D721Med (cell line): ENCODE measurements around the gene ZC3H18.

ENCODE experiments used
- DNase-seq: peaks from one replicate; pipeline ENCODE4 v3.0.0; 2011; ENCODE audit warnings: low spot score; ENCODE audit not compliant: insufficient read length
- FAIRE-seq: peaks from 2 replicates; lab custom pipeline; 2011; peaks lifted over from hg19 to GRCh38; lab: Jason Lieb, UNC
- CTCF ChIP-seq: IDR thresholded peaks from 2 replicates; pipeline ENCODE4 v1.5.1; 2012; ENCODE audit warnings: mild to moderate bottlenecking, control low read depth; ENCODE audit not compliant: insufficient read depth; ENCODE audit errors: missing control alignments

ZC3H18 gene

DNA sequence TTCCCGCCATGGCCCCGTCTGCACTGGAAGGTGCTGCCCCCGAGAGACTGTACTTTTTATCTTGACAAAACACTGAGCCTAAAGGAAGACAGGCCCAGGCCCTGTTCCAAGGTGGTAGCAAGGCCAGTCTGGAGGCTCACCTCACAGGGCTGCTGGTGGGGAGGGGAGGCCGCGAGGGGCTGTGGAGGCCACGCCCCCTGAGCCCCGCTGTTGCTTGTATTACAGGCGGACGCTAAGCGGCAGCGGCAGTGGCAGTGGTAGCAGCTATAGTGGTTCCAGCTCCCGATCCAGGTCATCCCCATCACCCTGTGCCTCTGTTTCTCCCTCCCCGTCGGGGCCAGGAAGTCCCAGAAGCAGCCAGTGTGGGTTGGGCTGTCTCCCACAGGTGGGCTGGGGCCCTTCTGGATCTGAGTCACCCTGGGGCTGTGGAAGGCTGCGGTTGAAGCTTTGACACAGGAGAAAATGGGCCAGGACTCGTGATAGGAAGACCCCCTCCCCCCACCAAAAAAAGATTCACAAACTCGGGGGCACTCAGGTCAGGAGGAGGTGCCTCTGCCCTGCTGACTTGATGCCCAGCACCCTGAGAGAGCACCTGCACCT is 54.9 kb downstream of the ZC3H18 start:
- no peak for DNase-seq
- no peak for FAIRE-seq
- TF ChIP-seq CTCF, result no peak

DNA sequence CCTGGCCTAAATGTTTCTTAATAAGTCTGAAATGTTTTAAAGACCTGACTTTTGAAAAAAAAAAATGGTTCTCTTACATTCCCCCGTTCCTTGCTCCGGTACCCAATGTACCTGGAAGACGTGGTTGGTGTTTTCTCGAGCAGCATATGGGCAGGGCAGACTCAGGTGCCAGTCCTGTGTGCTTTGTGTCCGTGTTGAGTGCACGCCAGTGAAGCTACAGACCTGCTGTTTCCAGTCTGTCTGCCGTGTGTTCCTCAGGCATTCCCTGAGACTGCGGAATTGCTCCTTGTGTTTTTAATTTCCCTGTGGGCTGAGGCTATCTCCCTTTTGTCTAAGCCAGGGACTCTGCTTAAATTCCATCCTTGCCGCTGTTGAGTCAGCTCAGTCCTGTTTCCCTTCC is 56.4 kb downstream of the ZC3H18 start:
- DNase-seq (no peak), FAIRE-seq (no peak)
- no peak for TF ChIP-seq CTCF

- DNase-seq (no peak), FAIRE-seq (no peak)
- TF ChIP-seq CTCF, result no peak
These were observed 57.6 kb downstream of the ZC3H18 start for GRCh38 chr16:88627531-88628411.

DNA sequence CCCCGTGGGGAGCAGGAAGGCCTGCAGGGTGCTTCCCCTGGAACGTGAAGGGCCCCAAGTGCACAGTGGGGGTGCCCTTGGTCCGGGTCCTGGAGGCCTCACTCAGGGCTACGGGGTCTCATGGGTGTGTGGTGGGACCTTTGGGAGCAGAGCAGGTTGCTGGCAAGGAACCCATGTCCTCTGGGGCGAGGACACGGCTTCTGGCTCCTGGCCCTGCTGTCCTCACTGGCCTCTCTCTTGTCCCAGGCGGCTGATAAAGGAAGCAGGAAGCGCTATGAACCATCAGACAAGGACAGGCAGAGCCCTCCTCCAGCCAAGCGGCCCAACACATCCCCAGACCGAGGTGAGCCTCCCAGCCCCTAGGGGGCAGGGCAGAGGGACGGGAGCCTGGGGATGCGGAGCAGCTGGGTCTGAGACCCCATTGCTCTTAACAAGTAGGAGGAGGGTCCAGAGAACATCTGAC is 58.3 kb downstream of the ZC3H18 start:
- peak; percentile 29 for TF ChIP-seq CTCF
- no peak for FAIRE-seq
- DNase-seq, result no peak

- TF ChIP-seq CTCF, result no peak
- DNase-seq, result no peak
- no peak for FAIRE-seq
These were observed 59.6 kb downstream of the ZC3H18 start for GRCh38 chr16:88629835-88630234.

- FAIRE-seq (no peak), DNase-seq (no peak)
These were observed 60.2 kb downstream of the ZC3H18 start for GRCh38 chr16:88630433-88630832.

More at GRCh38 chr16:88630433-88630832, 60.2 kb downstream of the ZC3H18 start:
- no peak for TF ChIP-seq CTCF
